ENCODE results near the gene TRAK1.

TRAK1 gene

GRCh38 chr3:42157540-42158538 is 66.7 kb downstream of the TRAK1 start:
- H3F3A ChIP-seq (ENCODE audit: low read depth), result no peaks in the 10 kb centered on the region
- peaks cover 16% of the 10 kb centered on the region for H4K20me1 ChIP-seq (ENCODE audit: insufficient read depth, low read length, poor library complexity, severe bottlenecking)
- H3K9ac ChIP-seq (ENCODE audit: low read depth, low read length, poor library complexity, severe bottlenecking), result no peak overlapping the region
- TF ChIP-seq EZH2phosphoT487 (IDR thresholded peaks at IDR 0.05; ENCODE audit: borderline replicate concordance), result no peak
- TF ChIP-seq CTCF (conservative IDR thresholded peaks at IDR 0.05; ENCODE audit: low read length), result no peak
- H3K9me3 ChIP-seq (ENCODE audit: insufficient read depth, low read depth, low read length), result no peaks in the 10 kb centered on the region
- H3K36me3 ChIP-seq (ENCODE audit: insufficient read depth, low read length), result no peaks in the 10 kb centered on the region
- H2AFZ ChIP-seq (ENCODE audit: low read length), result no peak overlapping the region
- peaks cover 20% of the 10 kb centered on the region for H3K4me1 ChIP-seq (ENCODE audit: insufficient read depth, low read length, poor library complexity, severe bottlenecking)
- H3K4me2 ChIP-seq (ENCODE audit: low read depth, low read length, poor library complexity, severe bottlenecking), result no peak overlapping the region
- no peaks in the 10 kb centered on the region for H3K9me2 ChIP-seq (replicated peaks; ENCODE audit: low read depth, low read length)
- no peak overlapping the region for H3K4me3 ChIP-seq (ENCODE audit: low read length, poor library complexity, severe bottlenecking)
- H3K79me2 ChIP-seq (ENCODE audit: insufficient read depth, low read length), result peaks cover 45% of the 10 kb centered on the region; the same call in 1 of the 2 replicates
- H3K27me3 ChIP-seq (ENCODE audit: insufficient read depth, low read length, poor library complexity, severe bottlenecking), result no peaks in the 10 kb centered on the region

GRCh38 chr3:42159147-42159546 is 68.0 kb downstream of the TRAK1 start:
- Histone ChIP-seq H3K9me3 (ENCODE audit: insufficient read depth, low read depth, low read length) (no peaks in the 10 kb centered on the region), H2AFZ (ENCODE audit: low read length) (no peak overlapping the region), H3K4me1 (ENCODE audit: insufficient read depth, low read length, poor library complexity, severe bottlenecking) (peaks cover 20% of the 10 kb centered on the region), H3K4me2 (ENCODE audit: low read depth, low read length, poor library complexity, severe bottlenecking) (no peak overlapping the region), H3K79me2 (ENCODE audit: insufficient read depth, low read length) (peaks cover 40% of the 10 kb centered on the region), H3K36me3 (ENCODE audit: insufficient read depth, low read length) (no peaks in the 10 kb centered on the region), H3K4me3 (ENCODE audit: low read length, poor library complexity, severe bottlenecking) (no peak overlapping the region), H3K9me2 (replicated peaks; ENCODE audit: low read depth, low read length) (no peaks in the 10 kb centered on the region), H3K27me3 (ENCODE audit: insufficient read depth, low read length, poor library complexity, severe bottlenecking) (no peaks in the 10 kb centered on the region), H3K9ac (ENCODE audit: low read depth, low read length, poor library complexity, severe bottlenecking) (no peak overlapping the region), H3F3A (ENCODE audit: low read depth) (no peaks in the 10 kb centered on the region), H4K20me1 (ENCODE audit: insufficient read depth, low read length, poor library complexity, severe bottlenecking) (peaks cover 16% of the 10 kb centered on the region)
- TF ChIP-seq EZH2phosphoT487 (IDR thresholded peaks at IDR 0.05; ENCODE audit: borderline replicate concordance) (no peak), CTCF (conservative IDR thresholded peaks at IDR 0.05; ENCODE audit: low read length) (no peak)

- H3K27me3 ChIP-seq (ENCODE audit: insufficient read depth, low read length, poor library complexity, severe bottlenecking), result no peaks in the 10 kb centered on the region
- no peak for TF ChIP-seq CTCF (conservative IDR thresholded peaks at IDR 0.05; ENCODE audit: low read length)
- no peak for TF ChIP-seq EZH2phosphoT487 (IDR thresholded peaks at IDR 0.05; ENCODE audit: borderline replicate concordance)
- no peak overlapping the region for H3K4me3 ChIP-seq (ENCODE audit: low read length, poor library complexity, severe bottlenecking)
- no peak overlapping the region for H3K4me2 ChIP-seq (ENCODE audit: low read depth, low read length, poor library complexity, severe bottlenecking)
- H3K9me3 ChIP-seq (ENCODE audit: insufficient read depth, low read depth, low read length), result no peaks in the 10 kb centered on the region
- no peaks in the 10 kb centered on the region for H3F3A ChIP-seq (ENCODE audit: low read depth)
- H3K9ac ChIP-seq (ENCODE audit: low read depth, low read length, poor library complexity, severe bottlenecking), result no peak overlapping the region
- H3K9me2 ChIP-seq (replicated peaks; ENCODE audit: low read depth, low read length), result no peaks in the 10 kb centered on the region
- peaks cover 20% of the 10 kb centered on the region for H3K4me1 ChIP-seq (ENCODE audit: insufficient read depth, low read length, poor library complexity, severe bottlenecking)
- H4K20me1 ChIP-seq (ENCODE audit: insufficient read depth, low read length, poor library complexity, severe bottlenecking), result peaks cover 16% of the 10 kb centered on the region
- no peak overlapping the region for H2AFZ ChIP-seq (ENCODE audit: low read length)
- peaks cover 41% of the 10 kb centered on the region for H3K79me2 ChIP-seq (ENCODE audit: insufficient read depth, low read length)
- H3K36me3 ChIP-seq (ENCODE audit: insufficient read depth, low read length), result no peaks in the 10 kb centered on the region
Measured at GRCh38 chr3:42159706-42160472, 68.7 kb downstream of the TRAK1 start.
